ENCODE measurements around the gene ADI1.

Gene ADI1

GRCh38 chr2:3545788-3546478, 26.6 kb upstream of the ADI1 start:
- H4K20me1 ChIP-seq: peaks cover 29% of the 10 kb centered on the region
- no peaks in the 10 kb centered on the region for H3K4me1 ChIP-seq
- peaks cover 100% of the 10 kb centered on the region for H3K36me3 ChIP-seq
- no peak overlapping the region for H3K9ac ChIP-seq
- no peaks in the 10 kb centered on the region for H3K27me3 ChIP-seq
- H3K9me3 ChIP-seq: no peaks in the 10 kb centered on the region
- H3K4me3 ChIP-seq: no peak overlapping the region
- no peak overlapping the region for H3K27ac ChIP-seq
- no peak overlapping the region for H3K4me2 ChIP-seq
- TF ChIP-seq Cebpa-rat (IDR thresholded peaks at IDR 0.05): no peak

GRCh38 chr2:3543023-3543683, 23.8 kb upstream of the ADI1 start:
- Histone ChIP-seq H3K27me3 (no peaks in the 10 kb centered on the region), H3K4me3 (no peak overlapping the region), H3K36me3 (peaks cover 90% of the 10 kb centered on the region), H3K9ac (peak overlapping the region; percentile 22; the same call in 1 of the 2 replicates), H3K4me1 (no peaks in the 10 kb centered on the region), H3K4me2 (no peak overlapping the region), H3K9me3 (no peaks in the 10 kb centered on the region), H3K27ac (no peak overlapping the region), H4K20me1 (peaks cover 29% of the 10 kb centered on the region)
- TF ChIP-seq Cebpa-rat (IDR thresholded peaks at IDR 0.05): no peak

DNA sequence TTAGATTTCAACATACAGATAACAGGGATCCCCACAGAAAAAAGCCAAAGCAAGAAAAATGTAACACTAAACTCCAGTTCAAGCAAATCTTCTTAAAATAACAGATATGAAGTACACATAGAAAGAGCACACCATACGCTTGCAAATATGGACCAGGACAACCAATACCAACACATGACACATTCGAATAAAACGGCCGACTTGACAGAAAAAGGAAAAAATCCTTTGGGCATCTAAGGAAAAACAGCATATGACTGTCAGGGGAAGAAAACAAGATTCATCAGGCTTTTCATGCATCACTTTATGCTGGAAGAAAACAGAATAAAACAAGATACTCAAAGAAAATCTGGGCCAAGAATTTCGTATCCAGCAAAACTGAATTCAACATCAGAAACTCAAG, 22.8 kb upstream of the ADI1 start:
- Histone ChIP-seq H3K27ac (no peak overlapping the region), H3K36me3 (peaks cover 80% of the 10 kb centered on the region), H3K9ac (no peak overlapping the region), H4K20me1 (peaks cover 29% of the 10 kb centered on the region), H3K4me2 (no peak overlapping the region), H3K4me3 (no peak overlapping the region), H3K4me1 (0 out of 2 replicates have a peak, but pooled peaks cover under 1% of the 10 kb centered on the region), H3K27me3 (no peaks in the 10 kb centered on the region), H3K9me3 (no peaks in the 10 kb centered on the region)
- TF ChIP-seq Cebpa-rat (IDR thresholded peaks at IDR 0.05): no peak

- peaks cover 57% of the 10 kb centered on the region for H3K36me3 ChIP-seq
- H3K27ac ChIP-seq: no peak overlapping the region
- H3K4me1 ChIP-seq: peaks cover 10% of the 10 kb centered on the region; the same call in 1 of the 2 replicates
- H3K4me3 ChIP-seq: no peak overlapping the region
- no peaks in the 10 kb centered on the region for H3K27me3 ChIP-seq
- H3K4me2 ChIP-seq: no peak overlapping the region
- H3K9ac ChIP-seq: no peak overlapping the region
- peaks cover 29% of the 10 kb centered on the region for H4K20me1 ChIP-seq
- TF ChIP-seq Cebpa-rat (IDR thresholded peaks at IDR 0.05): no peak
- 0 out of 2 replicates have a peak, but pooled peaks cover 1% of the 10 kb centered on the region for H3K9me3 ChIP-seq
Observed at GRCh38 chr2:3539836-3540235, 20.5 kb upstream of the ADI1 start.

DNA sequence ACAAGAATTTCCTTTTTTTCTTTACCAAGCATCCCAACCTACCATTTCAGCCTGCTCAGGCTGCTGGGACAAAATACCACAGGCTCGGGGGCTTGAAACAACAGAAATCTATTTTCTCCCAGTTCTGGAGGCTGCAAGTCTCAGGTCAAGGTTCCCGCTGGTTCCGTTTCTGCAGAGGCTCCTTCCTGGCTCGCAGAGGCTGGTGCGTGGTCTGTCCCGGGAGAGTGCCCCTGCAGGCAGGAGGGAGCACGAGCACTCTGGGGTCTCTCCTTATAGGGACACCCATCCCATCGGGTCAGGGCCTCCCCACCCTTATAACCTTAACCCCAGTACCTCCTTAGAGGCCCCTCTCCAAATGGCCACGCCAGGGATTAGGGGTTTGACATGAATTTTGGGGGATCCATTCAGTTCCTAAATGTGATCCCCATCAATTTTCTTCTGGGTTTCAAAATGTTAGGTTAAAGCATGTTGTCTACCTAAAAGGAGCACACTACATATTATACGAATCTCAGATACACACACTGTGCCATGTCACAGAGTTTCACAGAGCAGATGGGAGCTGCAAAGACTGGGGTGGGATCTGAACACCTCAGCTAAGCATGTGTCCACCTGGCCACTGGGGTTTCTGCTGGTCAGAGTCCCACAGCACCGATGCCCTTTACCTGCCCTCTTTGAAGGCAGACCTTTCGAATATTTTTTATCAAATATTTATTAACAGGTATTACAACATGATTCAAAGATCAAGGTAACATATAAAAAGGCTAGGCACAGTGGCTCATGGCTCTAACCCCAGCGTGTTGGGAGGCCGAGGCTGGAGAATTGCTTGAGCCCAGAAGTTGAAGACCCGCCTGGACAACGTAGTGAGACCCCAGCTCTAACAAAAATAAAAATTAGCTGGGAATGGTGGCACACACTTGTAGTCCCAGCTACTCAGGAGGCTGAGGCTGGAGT, 17.6 kb upstream of the ADI1 start:
- peaks cover 14% of the 10 kb centered on the region for H3K9me3 ChIP-seq
- peak overlapping the region; percentile 74 for H3K4me2 ChIP-seq
- peaks cover 48% of the 10 kb centered on the region for H3K36me3 ChIP-seq
- peak overlapping the region; percentile 68 for H3K4me3 ChIP-seq
- H3K4me1 ChIP-seq: peaks cover 10% of the 10 kb centered on the region; the same call in 1 of the 2 replicates
- H3K27ac ChIP-seq: peak overlapping the region; percentile 70
- H4K20me1 ChIP-seq: peaks cover 6% of the 10 kb centered on the region; the same call in 1 of the 2 replicates
- H3K27me3 ChIP-seq: no peaks in the 10 kb centered on the region
- peak overlapping the region; percentile 76 for H3K9ac ChIP-seq
- TF ChIP-seq Cebpa-rat (IDR thresholded peaks at IDR 0.05): no peak

- H3K9ac ChIP-seq: peak overlapping the region; percentile 76
- no peak for TF ChIP-seq Cebpa-rat (IDR thresholded peaks at IDR 0.05)
- H3K4me2 ChIP-seq: peak overlapping the region; percentile 74
- H3K4me3 ChIP-seq: peak overlapping the region; percentile 68
- H3K27me3 ChIP-seq: no peaks in the 10 kb centered on the region
- peaks cover 10% of the 10 kb centered on the region; the same call in 1 of the 2 replicates for H3K4me1 ChIP-seq
- H3K27ac ChIP-seq: peak overlapping the region; percentile 70
- no peaks in the 10 kb centered on the region for H4K20me1 ChIP-seq
- peaks cover 14% of the 10 kb centered on the region for H3K9me3 ChIP-seq
- peaks cover 39% of the 10 kb centered on the region for H3K36me3 ChIP-seq
Observed at GRCh38 chr2:3535794-3536681, 16.7 kb upstream of the ADI1 start.

DNA sequence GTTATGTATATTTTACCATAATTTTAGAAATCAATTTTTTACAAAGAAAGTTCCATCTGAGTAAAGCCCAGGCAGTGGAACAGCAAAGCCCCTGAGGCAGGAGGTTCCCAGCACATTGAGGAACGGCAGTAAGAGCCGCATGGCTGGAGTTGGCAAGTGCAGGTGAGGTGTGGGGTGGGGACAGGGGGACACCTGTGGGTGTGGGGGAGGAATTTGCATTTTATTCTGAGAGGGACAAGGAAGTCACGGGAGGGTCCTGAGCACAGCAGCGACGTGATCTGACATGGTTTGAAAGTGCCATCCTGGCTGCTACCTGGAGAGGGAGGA, 16.1 kb upstream of the ADI1 start:
- Histone ChIP-seq H3K36me3 (peaks cover 33% of the 10 kb centered on the region), H3K4me2 (peak overlapping the region; percentile 74), H3K27ac (no peak overlapping the region), H3K27me3 (no peaks in the 10 kb centered on the region), H3K9ac (peak overlapping the region; percentile 76; the same call in 1 of the 2 replicates), H3K4me1 (peaks cover 10% of the 10 kb centered on the region; the same call in 1 of the 2 replicates), H4K20me1 (no peaks in the 10 kb centered on the region), H3K4me3 (0 out of 2 replicates have a peak overlapping the region, but pooled peaks have one; percentile 68), H3K9me3 (peaks cover 14% of the 10 kb centered on the region)
- TF ChIP-seq Cebpa-rat (IDR thresholded peaks at IDR 0.05): no peak

GRCh38 chr2:3534251-3534814, 15.0 kb upstream of the ADI1 start:
- H3K4me3 ChIP-seq: no peak overlapping the region
- H3K9me3 ChIP-seq: peaks cover 14% of the 10 kb centered on the region
- TF ChIP-seq Cebpa-rat (IDR thresholded peaks at IDR 0.05): no peak
- no peak overlapping the region for H3K9ac ChIP-seq
- peaks cover 10% of the 10 kb centered on the region; the same call in 1 of the 2 replicates for H3K4me1 ChIP-seq
- no peaks in the 10 kb centered on the region for H4K20me1 ChIP-seq
- no peaks in the 10 kb centered on the region for H3K27me3 ChIP-seq
- H3K36me3 ChIP-seq: peaks cover 24% of the 10 kb centered on the region
- H3K4me2 ChIP-seq: no peak overlapping the region
- H3K27ac ChIP-seq: no peak overlapping the region
